ENCODE results near the gene BSX.

The BSX gene

DNA sequence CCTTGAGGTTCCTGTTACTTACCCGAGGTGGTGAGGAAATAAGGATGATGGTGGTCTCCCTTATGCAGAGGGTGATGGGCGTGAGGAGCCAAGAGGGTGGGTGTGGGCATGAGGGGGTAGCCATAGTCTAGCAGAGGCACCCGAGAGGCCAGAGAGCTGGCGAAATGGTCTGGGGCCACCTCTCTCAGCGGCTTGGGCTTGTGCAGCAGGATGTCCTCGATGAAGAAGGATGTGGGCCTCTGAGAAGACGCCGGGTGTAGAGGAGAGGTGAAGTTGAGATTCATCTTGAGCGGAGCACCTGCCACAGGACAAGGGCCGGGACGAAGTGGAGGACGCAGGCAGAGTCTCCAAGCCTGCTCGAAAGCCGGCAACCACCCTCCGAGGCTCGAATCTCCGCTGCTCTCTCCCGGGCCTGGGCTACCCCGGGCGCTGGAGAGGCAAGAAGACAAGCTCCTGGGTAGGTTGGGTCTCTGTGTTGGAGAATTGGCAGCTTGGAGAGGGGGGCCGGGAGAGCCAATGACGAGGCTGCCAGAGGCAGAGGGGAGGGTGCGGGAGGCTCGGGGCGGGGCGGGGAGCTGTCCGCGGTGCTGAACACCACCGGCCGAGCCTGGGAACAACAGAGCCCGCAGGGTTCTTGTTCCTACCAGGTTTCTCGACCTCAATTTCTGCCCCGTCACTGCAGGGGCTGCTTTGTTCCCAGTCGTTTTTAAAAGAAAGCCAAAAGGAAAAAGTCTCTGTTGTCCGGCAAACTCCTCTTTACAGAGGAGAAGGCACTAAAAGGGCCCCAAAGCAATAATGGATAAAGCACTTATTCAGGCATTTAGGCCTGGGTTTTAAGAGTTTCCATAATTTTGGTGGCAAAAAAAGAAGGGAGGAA is at the start of gene BSX:
Gene BSX, minus strand, starts transcription at position 447 of the 877 bp plus-strand sequence. Its CDS starts 163 bp downstream, at position 284.
- DNase-seq (ENCODE audit: low spot score) = peak; percentile 65

DNA sequence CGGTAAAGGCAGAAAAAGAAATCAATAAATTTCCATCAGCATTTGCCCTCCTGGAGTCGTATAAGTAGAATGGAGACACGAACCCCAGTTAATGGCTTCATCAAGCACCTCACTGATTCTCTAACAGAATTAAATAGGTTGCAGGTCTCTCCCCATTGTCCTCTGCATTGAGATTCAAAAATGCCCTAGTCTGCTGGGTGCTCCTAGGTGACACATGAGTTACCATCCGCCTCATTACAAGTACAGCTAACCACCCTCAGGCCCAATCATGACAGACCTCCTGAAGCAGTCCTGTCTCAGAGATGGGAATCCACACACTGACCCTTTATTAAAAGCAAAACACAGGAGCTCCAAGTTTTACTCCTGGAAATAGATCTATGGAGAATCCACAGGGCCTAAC is 48.9 kb upstream of the BSX start:
- DNase-seq (ENCODE audit: low spot score) = no peak

DNA sequence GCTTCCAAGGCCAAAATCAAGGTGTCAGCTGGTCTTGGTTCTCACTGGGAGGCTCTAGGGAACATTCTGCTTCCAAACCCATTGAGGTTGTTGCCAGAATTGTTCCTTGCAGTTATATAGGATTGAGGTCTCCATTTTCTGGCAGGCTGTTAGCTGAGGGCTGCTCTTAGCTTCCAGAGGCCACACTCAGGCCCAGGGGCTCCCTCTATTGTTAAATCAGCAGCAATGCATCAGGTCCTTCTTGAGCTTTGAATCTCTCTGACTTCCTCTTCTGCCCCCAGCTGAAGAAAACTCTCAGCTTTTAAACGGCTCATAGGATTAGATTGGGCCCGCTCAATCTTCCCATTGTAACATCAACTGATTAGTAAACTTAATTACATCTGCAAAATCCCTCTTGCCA is 39.3 kb upstream of the BSX start:
- DNase-seq (ENCODE audit: low spot score) = peak; percentile 80

DNA sequence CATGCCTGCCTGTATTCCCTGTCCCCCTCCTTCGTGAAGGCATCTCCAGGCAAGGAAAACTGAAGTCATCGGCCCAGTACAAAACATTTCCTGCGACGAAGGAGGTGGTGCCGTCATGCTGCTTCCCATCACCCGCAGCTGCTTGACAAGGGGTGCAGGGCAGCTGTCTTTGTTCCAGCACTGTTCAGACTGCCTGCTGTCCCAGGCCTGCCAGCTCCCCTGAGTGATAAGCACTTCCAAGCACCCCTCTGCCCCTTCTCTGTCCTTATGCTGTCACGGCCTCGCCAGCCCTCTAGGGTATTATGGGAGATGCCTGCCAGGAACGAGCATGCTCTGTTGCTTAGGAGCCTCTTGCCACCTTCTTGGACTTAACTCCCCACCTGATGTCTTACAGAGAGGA is 37.1 kb upstream of the BSX start:
- DNase-seq (ENCODE audit: low spot score) = no peak

DNA sequence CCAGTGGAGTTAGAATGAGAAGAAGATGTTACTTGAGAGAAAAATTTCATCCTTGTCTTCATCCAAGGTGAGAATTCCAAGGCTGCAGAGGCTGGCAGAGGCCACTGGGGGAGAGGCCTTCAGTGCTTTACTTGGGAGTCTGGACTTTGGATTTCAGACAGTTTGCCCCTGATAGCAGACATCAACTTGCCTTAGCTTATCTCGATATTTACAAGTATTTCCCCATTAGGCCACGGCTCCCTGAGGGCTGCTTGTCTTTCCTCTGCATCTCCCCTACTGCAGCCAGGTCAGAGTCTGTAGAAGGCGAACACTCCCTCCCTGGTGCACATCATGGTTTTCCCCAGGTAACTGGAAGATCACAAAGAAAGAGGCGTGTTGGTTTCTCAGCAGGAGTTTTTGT is 29.9 kb upstream of the BSX start:
- DNase-seq (ENCODE audit: low spot score) = no peak

DNA sequence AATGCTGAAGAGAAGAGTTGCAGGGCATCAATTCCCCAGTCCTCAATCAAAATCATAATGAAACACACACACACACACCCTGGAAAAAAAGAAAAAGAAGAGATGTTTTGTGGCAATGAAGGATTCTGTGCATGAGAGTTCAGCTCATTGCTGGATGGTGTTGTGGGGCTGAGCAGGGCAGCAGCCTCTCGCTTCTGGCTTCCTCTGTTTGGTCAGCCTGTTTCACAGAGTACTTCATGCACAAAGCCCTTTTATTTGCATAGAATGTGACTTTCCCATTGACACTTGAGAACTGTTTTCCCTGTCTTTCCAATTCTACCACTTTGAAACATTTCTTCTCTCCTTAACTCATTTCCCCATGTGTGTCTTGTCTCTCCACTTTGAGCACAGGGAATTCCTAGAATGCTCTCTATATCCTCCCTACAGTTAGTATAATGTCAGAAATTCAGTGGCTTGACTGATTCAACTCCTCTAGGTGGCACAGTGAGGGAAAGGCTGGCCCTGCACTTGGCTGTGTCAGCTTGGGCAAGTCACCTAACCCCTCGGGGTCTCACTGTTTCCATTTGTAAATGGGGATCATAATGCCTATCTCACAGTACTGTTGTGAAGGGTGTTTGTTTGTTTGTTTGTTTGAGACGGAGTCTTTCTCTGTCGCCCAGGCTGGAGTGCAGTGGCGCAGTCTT is 25.4 kb upstream of the BSX start:
- DNase-seq (ENCODE audit: low spot score) = no peak

DNA sequence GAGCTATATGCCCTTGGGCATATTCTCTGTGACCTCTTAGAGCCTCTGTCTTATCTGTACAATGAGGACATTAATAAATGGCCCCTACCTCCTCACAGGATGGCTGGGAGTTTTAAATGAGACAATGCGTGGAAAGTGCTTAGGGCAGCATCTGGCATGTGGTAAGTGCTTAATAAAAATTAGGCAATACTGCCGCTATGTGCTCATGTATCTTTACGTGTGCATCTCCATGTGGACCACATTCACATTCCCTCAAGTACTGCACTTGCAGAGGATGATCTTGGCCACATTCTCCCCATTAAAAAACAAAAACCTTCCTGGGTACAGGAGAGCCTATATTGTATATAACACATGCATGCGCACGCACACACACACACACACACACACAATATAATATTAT is 19.1 kb upstream of the BSX start:
- DNase-seq (ENCODE audit: low spot score) = no peak

DNA sequence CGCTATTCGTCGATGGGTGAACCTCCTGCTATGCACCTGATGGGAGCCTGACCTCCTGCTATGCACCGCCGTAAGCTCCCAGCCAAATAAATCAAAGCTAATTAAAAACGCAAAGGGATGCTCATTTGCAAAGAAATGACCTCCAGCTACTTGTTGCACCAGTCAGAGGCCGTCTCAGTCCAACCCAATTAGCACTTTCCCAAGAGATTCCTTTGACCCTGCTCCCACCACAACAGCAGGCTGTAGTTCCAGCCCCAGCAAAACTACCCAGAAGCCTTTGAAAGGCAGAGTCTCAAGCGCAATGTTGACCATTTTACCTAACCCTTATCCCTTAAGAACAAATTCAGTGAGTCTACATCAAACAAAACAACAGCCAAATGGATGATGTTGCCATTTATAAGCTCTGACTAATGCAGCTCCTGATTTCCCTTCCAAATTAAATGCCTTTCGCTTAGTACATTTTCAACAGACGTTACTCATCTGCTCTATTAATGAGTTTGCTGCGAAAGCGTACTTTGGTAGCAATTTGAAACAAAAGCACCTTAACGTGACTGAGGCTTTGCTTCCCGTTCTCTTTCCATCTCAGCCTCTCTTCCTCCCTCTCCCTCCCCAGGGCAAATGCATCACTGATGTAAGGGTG is 17.2 kb upstream of the BSX start:
- DNase-seq (ENCODE audit: low spot score) = no peak

DNA sequence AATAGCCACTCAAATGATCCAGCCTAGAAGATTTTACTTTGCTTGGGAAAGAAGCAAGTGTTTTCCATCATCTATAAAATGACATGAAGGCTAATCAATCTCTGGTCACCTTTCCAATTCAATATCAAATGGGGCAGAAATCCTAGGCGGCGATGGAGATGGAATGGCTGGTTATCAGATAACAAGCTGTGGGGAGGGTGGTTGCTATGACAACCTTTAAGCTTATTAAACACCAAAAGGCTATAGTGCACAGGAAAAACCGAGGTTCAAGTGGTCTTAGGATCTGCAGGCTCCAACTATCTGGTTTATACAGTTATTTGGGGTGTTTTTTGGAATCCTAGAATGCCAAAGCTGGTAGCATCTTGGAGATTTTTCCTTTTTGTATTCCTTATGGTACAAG is 13.9 kb upstream of the BSX start:
- no peak for DNase-seq (ENCODE audit: low spot score)

DNA sequence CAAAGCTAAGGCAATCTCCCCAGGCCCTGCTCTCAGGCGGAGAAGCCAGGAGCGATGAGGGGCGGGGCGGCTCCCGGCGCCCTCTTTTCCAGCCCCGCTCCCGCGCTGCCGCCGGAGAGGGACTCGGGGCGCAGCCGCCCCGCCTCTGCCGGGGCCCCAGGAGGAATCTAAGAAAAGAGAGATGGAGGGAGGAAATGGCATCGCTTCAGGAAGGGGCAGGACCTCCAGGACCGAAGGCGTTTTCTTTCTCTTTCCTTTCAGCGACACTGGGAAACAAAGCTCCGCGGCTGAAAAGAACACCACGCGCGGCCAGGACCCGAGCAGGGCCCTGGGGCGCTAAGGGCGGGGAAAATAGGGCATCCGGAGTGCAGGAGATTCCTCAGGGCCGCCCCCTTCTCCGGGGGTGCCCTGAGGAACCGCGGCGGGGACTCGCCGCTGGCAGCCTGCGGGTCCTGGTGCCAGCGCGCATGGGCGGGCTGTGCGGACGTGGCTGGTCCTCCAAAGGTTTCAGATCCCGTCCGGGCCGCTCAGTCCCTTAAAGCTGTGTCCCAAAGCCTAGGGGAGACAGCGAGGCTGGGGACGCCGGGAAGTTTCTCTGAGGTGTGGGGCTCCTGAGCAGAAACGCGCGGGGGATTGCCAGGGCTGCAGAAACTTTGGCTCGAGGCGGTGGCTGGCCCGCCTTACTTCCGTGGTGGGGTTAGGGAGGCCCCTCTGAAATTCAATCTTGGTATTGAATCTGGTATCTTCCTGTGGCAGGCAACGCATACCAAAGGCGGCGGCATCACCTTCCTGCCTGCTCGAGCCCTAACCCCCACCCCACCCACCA is 2.8 kb upstream of the BSX start:
- no peak for DNase-seq (ENCODE audit: low spot score)

DNA sequence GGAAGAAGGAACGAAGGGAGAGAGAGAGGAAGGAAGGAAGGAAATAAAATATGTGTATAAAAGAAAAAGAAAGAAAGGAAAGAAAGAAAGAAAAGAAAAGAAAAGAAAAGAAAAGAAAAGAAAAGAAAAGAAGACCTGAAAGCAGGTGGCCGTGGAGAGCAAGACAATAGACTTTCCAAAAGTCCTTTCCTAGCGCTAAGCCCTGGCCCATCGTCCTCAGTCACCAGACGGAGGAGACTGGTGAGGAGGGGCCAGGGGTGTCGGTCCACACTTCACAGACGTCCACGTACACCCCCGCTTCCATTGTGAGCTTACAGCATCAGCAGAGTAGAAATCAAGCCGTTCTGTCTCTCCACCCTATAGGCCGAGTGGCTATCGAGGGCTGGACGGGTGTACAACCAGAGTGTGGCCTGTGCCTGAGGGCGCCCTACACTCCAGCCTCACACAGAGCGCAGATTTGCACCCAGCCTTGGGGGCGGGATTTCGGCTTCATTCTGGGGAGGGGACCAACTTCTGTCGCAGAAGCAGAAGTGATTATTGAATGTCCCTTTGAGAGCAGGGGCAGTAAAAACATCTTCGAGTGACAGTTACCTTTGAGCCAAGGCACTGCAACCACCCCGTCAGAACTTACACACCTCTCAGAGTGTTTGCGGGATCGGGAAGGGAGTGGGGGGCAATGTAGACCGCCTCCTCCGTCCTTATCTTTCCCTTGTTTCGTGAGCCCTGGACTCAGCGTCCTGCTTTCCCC is 2.0 kb upstream of the BSX start:
- no peak for DNase-seq (ENCODE audit: low spot score)

DNA sequence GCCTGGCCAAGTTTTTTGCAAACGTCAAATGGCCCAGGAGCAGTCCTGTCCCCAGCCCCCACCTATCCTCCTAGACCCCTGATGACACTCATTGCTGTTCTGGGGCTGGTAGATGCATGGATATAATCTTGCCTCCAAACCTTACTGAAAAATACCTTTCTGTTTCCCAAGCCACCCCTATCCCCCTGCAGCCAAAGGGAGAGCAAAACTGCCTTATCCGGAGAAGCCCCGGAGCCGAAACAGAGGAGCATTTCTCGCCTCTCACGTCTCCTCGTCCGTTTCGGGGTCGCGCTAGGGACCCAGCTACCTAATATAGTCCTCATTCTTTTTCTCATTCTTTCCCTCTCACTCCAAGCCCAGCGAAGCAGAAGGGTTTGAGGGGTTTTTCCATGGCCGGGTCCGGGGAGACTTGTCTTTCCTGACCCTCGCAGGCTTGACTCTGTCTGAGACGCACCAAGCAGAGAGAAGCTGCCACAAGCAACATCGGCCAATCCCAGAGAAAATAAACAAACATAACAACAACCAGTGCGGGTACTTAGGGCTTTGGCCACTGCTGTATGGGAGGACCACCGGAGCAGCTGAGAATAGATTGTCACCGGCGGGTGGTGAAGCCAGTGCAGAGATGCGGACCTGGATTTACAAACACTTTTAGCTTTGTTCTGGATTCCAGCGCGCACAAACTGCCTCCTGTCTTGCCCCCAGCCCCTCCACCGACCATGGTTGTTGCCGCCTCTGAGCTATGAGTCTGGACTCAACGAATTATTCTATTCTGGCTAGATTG is 1.6 kb downstream of the BSX start:
- no peak for DNase-seq (ENCODE audit: low spot score)

DNA sequence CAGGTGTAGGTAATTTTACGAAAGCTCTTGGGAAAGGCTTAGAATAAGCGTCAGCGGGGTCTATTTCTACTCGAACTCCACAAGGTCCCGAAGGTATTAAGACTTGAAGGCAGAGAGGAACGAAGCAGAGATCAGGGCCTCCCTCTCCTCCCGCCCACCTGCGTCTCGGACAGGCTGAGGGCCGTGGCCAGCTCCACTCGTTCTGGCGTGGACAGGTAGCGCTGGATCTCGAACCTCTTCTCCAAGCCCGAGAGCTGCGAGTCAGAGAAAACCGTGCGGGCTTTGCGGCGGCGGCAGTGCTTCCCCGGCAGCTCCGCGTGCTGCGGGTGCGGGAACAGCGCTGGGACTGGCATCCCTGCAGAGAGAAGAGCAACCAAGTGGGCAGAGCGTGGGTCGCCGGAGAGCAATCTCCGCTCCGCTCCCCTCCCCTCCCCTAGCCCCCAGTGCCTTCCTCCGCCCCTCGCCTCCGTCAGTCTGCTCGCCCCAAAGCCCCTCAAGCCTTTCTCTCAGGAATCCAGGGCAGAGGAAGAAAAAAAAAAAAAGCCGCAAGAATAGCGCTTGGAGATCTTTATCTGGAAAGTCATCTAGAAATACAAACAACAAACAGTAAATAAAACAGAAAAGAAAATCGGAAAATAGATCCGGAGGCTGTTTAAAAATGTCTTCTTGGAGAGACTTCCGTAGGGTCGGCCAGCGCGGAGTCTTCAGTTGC is 2.4 kb downstream of the BSX start:
- DNase-seq (ENCODE audit: low spot score) = no peak

DNA sequence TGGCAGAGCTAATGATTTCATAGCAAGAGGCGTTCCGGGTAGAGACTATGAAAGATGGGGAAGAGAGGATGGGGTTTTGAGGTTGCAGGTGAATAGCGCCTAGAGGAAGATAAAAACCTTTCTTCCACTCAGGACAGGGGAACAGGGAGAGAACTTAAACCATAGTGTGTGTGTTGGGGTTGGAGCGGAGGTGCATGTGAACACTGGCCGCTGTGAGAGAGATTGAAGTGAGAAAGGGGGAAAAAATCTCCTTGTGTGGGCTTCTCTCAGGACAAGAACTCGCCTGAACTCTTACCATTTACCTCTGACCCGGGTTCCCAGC is 3.4 kb downstream of the BSX start:
- DNase-seq (ENCODE audit: low spot score) = no peak

DNA sequence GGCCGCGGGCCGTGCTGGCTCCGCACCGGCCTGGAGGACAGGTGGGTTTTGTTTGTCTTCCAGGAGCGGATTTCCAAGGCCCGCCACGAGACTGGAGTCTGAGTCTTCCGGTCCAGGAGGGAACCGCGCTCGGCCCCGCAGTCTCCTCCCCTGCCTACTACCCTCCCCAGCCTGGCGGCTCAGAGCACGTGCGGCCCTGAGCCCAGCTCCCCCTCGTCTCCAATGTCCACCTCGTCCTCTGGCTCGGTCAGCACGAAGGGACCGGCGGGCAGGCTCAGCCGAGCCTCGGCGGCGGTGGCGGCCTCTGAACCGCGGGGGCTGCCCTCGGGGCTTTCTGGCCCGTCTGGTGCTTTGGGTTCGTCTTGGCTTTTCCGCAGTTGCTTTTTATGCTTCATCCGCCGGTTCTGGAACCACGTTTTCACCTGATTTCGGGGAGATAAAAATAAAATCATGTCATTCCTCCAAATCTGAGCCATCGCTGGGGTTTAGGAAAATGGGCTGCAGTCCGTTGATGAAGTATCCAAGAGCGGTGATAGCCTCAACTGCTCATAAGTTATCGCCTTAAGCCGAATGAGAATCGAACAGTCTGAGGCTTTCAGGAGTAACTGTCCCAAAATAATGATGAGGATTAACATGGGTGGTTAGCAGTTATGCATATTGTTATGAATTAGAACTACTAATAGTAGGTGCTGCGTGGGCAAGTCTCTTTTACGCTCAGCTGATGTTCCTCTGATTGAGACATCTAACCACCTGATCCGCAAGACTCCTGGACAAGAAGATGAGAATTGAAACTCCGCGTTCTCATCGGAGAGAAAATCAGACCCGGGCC is 4.0 kb downstream of the BSX start:
- DNase-seq (ENCODE audit: low spot score) = no peak

DNA sequence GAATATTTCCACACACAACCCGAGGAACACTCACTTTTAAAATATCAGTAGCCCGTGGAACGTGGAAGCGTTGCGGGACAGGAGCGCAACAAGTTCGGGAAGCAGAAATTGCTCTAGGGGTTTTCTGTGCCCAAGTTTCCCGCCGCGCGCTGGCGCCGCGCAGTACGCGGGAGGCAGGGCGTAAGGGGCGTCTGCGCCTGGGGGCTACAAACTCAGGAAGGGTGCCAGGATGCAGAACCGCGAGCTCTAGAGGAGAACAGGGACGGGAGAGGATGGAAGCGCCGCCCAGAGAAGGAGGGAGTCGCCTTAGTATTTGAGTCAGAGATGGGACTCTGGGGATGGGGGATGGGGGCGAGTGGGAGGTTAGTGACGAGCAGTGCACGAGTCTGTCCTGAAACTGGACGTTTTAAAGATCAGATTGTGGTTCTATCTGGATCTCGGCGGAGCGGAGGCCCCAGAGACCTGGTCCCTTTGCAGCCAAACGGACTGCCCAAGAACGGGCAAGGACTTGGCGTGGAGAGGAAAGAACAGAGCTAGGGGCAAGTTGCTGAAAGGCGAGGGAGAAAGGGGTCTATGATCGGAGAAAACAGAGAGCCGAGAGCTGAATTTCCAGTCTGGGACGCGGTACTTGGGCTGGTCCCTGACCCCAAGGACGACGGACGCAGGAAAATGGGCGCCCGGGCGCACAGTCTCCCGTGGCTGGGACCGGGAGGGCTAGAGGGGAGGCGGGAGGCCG is 4.7 kb downstream of the BSX start:
- DNase-seq (ENCODE audit: low spot score) = no peak

DNA sequence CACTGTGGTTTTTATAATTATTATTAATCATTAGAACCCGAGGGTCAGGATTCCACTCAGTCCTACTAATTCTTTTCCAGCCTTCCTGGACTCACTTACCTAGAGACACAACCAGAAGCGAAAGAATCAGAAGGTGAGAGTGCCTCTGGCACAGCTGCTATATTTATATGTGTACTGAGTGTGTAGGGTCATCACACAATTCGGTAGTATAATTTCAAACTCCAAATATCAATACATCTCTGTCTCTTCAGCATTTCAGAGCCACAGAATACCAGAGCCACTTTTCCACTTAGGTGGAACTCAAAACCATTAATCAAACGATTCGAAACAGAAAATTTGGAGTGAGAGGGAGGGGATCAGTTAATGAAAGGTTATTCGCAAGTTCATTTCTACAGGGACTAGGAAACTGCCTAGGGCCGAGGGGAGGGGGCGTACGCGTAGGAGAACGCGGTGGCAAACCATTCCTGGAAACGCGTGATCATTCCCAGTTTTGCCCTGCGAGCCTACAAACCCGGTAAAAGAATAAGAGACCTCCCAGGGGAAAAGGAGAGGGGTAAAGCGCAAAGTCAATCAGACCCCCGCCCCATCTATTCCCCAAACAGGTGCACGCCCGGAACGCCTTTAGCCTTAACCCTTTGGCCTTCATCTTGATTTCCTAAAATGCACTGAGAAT is 5.4 kb downstream of the BSX start:
- DNase-seq (ENCODE audit: low spot score) = no peak

DNA sequence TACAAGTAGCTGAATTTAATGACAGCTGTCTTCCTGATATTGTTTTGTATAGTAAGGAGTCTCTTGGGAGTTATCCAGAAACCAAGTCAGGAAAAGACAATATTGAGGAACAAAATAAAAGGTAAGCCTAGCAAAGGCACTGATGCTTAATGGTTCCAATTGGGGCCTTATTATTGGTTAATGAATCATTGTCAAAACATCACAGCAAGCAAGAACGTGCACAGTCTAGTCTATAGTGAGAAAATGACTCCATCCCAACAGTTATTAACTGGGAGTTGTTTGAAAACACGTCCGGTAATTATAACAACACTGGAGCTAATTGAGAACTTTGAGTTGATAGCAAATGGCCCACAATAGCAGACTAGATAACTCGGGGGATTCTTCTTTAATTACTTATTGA is 17.7 kb downstream of the BSX start:
- no peak for DNase-seq (ENCODE audit: low spot score)
